Forelimb muscle (tissue), 1 donor: ENCODE measurements around the gene LOC128125822.
A peak's percentile ranks its signal among the peaks of the same experiment; 100 is the strongest.
"Not testable (repeated sequence)": the region's sequence is repeated elsewhere in the genome, so short reads cannot be mapped to it uniquely, and the experiment has no call there.

Source experiments
- DNase-seq: peaks from one replicate; pipeline ENCODE4 v3.0.0-alpha.2; 2013; ENCODE audit warnings: low read depth

LOC128125822 gene

GRCh38 chr6:63572044-63572746 lies at the start of gene LOC128125822, which contains the start of gene PTP4A1:
LOC128125822 (plus strand) TSS chr6:63572480.
PTP4A1 (plus strand) TSS chr6:63572480; CDS start chr6:63576881, 4,401 bp downstream.
- DNase-seq = peak; percentile 95

- not testable (repeated sequence) for DNase-seq
Observed at GRCh38 chr6:63522911-63523287, 49.4 kb upstream of the LOC128125822 start.

GRCh38 chr6:63523630-63524029 lies 48.6 kb upstream of the LOC128125822 start:
- DNase-seq = no peak

GRCh38 chr6:63525186-63525878 lies 46.9 kb upstream of the LOC128125822 start:
- no peak for DNase-seq

- DNase-seq = no peak
Observed at GRCh38 chr6:63526931-63527330, 45.3 kb upstream of the LOC128125822 start.

DNA sequence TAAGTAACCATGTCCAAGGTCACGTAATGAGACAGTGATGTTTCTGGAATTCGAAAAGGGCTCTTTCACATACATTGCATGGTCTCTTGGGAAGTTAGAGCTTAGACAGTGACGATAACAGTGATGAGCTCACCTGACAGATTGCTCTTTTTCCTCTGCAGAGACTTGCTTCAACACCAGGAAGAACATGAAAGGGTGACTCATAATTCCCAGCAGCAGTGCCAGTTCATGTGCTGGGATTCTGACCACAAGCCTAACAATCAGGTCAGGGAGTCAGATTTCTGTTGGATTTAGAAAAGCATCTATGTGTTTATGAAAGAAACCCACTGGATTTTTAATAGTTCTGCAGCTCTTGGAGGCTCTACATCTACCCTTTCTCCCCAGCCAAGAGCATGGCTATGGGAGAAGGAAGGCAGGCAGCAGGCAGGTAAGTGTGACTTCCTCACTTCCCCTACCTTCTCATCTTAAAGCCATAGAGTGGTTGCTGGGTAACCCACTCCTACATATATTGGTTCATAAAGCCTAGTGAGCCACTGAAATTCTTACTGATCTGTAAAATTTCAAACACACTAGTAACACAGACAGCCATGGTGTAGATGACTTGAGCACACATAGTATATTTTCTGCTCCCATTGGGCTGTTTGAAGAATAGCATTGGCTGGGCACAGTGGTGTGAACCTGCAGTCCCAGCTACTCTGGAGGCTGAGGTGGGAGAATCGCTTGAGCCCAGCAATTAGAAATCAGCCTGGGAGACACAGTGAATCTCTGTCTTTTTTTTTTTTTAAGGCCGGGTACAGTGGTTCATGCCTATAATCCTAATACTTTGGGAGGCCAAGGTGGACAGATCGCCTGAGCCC lies 44.4 kb upstream of the LOC128125822 start:
- peak; percentile 46 for DNase-seq

DNA sequence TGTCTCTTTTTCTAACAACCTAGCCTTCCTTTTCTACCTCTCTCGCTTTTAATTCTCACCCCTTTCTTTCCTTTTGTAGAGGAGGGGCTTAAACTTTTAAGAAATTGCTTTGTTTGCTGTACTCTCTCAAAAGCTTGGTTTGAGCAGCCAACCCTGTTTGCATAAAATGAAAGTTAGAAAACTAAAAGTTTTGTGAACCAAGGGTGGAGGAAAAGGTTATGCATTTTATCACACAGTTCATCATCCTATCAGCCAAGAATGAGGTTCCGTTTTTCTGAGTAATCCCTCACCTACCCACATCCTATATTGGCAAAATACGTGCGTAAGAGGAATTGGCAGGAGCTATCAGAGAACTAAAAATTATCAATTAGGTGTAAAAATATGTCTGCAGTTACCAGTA lies 42.8 kb upstream of the LOC128125822 start:
- no peak for DNase-seq

GRCh38 chr6:63530182-63530581 lies 42.1 kb upstream of the LOC128125822 start:
- no peak for DNase-seq

- DNase-seq = no peak
Observed at GRCh38 chr6:63530991-63531390, 41.3 kb upstream of the LOC128125822 start.

- DNase-seq = no peak
Observed at GRCh38 chr6:63533026-63533425, 39.3 kb upstream of the LOC128125822 start.

DNA sequence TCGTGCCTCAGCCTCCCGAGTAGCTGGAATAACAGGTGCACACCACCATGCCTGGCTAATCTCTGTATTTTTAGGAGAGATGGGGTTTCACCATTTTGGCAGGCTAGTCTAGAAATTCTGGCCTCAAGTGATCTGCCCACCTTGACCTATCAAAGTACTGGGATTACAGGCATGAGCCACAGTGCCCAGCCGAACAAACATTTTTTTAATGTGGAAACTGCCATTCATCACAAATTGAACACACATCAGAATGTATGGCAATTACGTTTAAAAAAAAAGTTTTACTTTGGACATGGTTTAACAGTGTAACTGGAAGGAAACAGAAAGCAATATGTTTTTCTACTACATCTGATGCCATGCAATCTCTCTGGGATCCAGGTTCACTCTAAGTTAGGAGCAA lies 38.3 kb upstream of the LOC128125822 start:
- DNase-seq = no peak

GRCh38 chr6:63537201-63537958 lies 34.9 kb upstream of the LOC128125822 start:
- DNase-seq = no peak

DNA sequence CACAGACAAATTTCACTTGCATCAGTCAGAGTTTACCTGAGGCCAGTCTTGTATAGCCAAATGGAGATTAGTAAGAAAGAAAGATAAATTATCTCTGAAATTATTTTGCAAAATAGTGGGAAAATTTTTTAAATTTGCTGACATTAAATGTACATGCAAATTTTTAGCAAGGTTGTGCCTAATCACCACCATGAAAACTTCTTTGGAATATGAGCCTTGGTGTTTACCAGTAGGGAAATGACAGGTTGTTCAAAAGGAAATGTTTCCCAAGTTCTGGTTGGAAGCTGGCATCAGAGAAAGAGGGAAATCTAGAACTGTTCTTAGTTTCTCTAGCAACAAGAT lies 34.4 kb upstream of the LOC128125822 start:
- DNase-seq = no peak

DNA sequence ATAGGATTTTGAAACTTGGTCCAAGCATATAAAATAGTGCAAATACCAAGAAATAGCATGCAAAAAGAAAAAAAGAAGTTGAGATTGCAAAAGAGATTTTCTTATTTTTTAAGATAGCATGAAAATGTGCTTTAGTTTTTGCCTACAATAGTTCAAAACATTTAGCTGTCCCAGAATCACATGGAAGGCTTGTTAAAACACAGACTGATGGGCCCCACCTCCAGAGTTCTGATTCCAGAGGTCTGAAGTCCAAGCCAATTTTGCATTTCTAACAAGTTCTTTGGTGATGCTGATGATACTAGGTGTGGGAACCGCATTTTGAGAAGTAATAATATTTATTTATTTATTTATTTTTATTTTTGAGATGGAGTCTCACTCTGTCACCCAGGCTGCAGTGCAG lies 33.7 kb upstream of the LOC128125822 start:
- DNase-seq = no peak

GRCh38 chr6:63543001-63543400 lies 29.3 kb upstream of the LOC128125822 start:
- DNase-seq = no peak

GRCh38 chr6:63543982-63544381 lies 28.3 kb upstream of the LOC128125822 start:
- DNase-seq = no peak

- no peak for DNase-seq
Observed at GRCh38 chr6:63546236-63546635, 26.0 kb upstream of the LOC128125822 start.

DNA sequence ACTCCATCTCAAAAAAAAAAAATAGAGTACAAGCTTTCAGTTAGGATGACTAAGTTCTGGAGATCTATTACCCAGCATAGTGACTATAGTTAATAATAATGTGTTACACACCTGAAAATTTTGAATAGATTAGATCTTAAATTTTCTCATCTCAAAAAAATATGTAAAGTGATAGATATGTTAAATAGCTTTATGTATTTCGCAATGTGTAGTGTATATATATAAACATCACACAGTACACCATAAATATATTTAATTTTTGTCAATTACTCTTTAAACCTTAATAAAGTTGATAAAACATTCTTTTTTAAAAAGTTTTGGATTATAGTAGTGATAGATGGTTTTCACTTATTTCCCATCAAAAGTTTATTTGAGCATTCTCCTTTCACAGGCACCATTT lies 25.6 kb upstream of the LOC128125822 start:
- no peak for DNase-seq

- no peak for DNase-seq
Observed at GRCh38 chr6:63549076-63549475, 23.2 kb upstream of the LOC128125822 start.

- no peak for DNase-seq
Observed at GRCh38 chr6:63553208-63553607, 19.1 kb upstream of the LOC128125822 start.

DNA sequence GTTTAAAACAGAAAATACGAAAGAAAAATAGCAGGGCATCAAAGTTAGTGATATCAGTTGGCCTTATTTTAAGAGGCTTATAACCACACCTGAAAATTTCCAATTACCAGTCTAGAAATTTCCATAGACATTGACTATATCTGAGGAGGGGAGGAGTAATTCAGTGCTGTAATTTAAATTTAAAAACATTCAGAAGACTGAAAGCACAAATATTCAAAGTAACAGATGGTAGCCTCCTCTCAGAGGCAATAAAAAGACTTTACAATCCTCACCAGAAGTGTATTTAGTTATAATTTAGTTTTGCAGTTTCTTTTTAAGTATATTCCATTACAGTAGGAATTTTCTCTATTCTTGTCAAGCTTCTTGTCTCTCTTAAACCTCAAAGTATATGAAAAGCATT lies 18.4 kb upstream of the LOC128125822 start:
- DNase-seq = no peak

GRCh38 chr6:63554782-63555181 lies 17.5 kb upstream of the LOC128125822 start:
- DNase-seq = no peak
